Activated gamma-delta T cell (primary cell): ENCODE results near the gene STAMBPL1.
"Not testable (repeated sequence)": the region's sequence is repeated elsewhere in the genome, so short reads cannot be mapped to it uniquely, and the experiment has no call there.

Experiments
- DNase-seq: peaks from one replicate; lab custom pipeline; 2025; lab: John Stamatoyannopoulos, UW

STAMBPL1 gene

DNA sequence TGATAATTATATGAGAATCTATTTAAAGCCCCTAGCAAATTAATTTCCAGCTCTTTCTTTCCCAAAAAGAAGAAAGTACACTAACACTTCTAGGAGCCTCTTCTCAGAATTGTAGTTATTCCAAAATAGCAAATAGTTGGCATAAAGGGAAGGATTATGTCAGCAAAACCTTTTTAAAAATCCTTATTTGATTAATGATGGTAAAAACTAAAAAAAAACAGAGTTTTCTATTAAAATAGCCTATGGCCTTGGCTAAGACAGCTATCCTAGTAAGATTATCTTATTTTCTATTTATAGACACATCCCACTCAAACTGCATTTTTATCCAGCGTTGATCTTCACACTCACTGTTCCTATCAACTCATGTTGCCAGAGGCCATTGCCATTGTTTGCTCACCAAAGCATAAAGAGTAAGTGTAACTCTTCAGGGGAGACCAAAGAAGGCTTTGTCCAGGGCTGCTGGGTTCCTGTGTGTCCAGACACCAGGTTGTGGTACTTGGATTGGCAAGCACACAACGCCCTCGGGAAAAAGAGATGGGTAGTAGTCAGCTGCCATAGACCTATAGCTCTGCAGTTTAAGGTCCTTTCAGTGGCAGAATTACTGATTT is 41.0 kb downstream of the STAMBPL1 start:
- DNase-seq, result no peak

DNA sequence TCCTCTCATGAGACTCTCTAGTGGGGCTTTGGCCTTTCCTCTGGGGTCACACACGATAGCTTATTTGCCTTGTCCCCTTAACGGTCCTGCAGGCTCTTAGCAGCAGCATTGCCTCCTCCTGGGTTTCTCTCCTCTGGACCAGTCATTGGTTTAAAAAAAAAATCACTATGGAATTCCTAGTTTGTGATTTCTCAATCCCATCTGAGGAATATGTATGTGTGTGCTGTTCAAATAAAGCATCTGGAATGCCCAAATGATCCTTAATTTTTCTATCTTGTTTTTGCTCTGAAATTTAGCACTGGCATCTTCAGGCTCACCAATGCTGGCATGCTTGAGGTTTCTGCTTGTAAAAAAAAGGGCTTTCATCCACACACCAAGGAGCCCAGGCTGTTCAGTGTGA is 42.0 kb downstream of the STAMBPL1 start:
- no peak for DNase-seq

GRCh38 chr10:88923520-88923919 is 43.5 kb downstream of the STAMBPL1 start:
- DNase-seq, result no peak

DNA sequence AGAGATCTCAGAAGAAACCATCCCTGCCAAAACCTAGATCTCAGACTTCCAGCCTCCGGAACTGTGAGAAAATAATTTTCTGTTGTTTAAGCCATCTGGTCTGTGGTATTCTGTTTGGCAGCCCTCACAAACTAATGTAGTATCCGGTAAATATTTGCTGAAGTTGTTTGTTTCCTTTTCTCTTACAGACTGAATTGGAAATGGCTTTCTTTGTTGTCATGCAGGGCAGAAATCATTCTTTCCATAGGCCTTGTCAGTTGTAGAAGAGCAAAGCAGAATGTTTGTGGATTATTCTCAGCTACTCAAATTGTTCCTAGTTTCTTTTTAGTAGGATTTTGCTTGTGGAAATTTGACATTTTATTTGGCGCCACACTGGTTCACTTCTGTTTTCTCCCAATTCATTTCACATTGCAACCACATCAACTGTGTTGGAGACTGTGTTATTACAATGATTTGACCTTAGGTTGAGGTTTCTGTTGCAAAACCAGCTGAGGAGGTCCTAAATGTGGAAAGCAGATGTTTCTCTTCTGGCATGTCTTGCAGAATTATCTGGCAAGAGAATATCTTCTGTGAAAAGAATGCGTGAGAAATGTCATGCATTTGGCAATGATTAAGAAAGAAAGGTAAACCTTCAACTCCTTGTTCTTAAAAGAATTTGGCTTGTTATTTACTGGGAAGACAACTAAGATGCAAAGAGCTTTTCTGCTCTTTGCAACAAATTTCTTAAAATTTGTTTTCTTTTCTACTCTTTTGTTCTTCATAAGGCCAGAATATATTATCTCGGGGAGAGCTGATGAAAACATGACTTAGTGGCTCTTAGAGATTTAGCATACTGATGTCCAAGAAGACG is 46.7 kb downstream of the STAMBPL1 start:
- DNase-seq, result no peak

GRCh38 chr10:88927416-88927690 is 47.3 kb downstream of the STAMBPL1 start:
- DNase-seq, result no peak

GRCh38 chr10:88928254-88928653 is 48.2 kb downstream of the STAMBPL1 start:
- DNase-seq, result no peak

DNA sequence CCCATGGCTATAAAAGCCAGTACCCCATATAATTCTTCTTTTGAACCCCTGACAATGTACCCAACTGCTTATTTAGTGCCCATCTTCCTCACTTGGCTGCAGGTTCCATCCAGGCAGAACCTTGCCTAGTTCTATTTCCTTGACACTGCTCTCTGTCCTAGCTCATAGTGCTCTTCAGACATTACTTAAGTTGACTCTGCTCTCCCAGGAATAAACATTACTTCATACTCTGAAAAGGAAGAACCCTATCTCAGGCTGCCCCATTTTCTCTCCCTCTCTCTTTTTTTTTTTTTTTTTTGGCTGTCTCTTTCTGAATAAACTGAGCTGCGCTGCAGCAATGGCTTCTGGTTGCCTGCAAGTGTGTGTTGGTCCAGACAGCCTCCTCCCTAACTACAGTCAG is 51.5 kb downstream of the STAMBPL1 start:
- no peak for DNase-seq

- not testable (repeated sequence) for DNase-seq
Observed at GRCh38 chr10:88932029-88932428, 52.0 kb downstream of the STAMBPL1 start.

- DNase-seq, result no peak
Observed at GRCh38 chr10:88932539-88933256, 52.7 kb downstream of the STAMBPL1 start.

GRCh38 chr10:88933564-88933963 is 53.5 kb downstream of the STAMBPL1 start:
- DNase-seq, result no peak

- DNase-seq, result no peak
Observed at GRCh38 chr10:88934900-88935672, 55.0 kb downstream of the STAMBPL1 start.

GRCh38 chr10:88936656-88937055 is 56.6 kb downstream of the STAMBPL1 start:
- DNase-seq, result no peak

- DNase-seq, result no peak
Observed at GRCh38 chr10:88938039-88938438, 58.0 kb downstream of the STAMBPL1 start.

DNA sequence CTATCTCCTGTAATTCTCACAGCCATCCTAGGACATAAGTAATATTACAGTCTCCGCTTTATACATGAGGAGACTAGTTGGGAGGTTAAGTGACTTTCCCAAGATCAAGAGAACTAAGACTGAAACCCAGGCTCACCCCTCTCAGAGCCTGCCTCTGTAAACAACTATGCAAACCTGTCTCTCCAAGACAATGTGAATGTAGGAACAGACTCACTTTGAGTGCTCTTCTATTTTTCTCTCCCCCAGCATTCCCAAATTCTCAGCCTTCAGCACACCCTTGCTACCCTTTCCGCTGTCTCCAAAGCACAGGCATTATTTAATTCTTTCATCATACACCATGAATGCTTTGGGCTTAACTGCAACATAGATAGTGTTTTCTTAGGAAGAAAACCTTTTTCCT is 58.9 kb downstream of the STAMBPL1 start:
- no peak for DNase-seq

- DNase-seq, result no peak
Observed at GRCh38 chr10:88941026-88941425, 61.0 kb downstream of the STAMBPL1 start.

DNA sequence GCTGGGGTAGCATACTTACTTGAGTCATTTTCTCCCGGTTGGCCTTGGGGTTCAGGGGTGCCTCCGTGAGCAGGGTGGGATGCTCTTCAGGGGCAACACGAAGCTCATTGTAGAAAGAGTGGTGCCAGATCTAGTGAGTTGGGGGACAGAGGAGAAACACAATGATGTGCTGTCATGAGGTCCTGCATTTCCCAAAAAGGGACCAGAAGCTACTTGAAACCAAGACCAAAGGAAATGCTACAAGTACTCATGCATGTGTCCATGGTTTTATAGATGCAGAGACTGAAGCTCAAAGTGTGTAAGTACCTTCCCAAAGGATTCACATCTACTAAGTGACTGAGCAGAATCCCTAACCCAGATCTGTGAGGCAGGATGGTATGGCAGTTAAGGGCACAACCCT is 63.7 kb downstream of the STAMBPL1 start:
- DNase-seq, result no peak

GRCh38 chr10:88944813-88945212 is 64.8 kb downstream of the STAMBPL1 start:
- DNase-seq, result no peak

DNA sequence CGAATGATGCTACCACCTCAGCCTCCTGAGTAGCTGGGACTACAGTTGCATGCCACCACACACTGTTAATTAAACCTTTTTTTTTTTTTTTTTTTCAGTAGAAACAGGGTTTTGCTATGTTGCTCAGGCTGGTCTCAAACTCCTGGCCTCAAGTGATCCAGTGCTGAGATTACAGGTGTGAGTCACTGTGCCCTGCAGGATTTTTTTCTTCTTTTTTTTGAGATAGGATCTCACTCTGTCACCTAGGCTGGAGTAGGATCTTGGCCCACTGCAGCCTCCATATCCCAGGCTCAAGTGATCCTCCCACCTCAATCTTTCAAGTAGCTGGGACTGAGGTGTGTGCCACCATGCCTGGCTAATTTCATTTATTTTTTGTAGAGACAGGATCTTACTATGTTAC is 66.2 kb downstream of the STAMBPL1 start:
- no peak for DNase-seq

DNA sequence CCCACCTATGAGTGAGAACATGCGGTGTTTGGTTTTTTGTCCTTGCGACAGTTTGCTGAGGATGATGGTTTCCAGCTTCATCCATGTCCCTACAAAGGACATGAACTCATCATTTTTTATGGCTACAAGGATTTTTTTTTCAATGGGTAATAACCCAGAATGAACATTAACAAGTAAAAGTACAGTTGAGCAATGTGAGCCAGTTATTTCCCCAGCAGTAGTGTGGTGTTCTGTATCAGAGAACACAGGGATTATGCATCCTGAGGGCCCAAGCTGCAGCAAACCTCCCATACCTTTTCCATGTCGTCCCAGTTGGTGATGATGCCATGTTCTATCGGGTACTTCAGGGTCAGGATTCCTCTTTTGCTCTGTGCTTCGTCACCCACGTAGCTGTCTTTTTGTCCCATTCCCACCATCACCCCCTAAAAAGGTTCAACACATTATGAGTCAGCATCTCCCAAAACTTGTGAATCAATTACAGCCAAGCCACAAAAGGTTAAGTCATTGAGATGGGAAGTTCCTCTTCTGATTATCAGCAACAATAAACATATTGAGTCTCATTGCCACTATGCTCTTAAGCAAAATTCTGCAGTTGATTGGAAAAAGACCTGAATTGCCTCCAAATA is 67.0 kb downstream of the STAMBPL1 start:
- DNase-seq, result no peak

GRCh38 chr10:88949051-88949450 is 69.0 kb downstream of the STAMBPL1 start:
- DNase-seq, result no peak

- no peak for DNase-seq
Observed at GRCh38 chr10:88949912-88950837, 70.1 kb downstream of the STAMBPL1 start.
